Ovary (tissue), 9 donors: Measurements from ENCODE around the gene OR2A12. TPM values are rescaled to one million over a fixed set of nuclear protein-coding genes. Genes with fewer than 3 reads are reported as not detected.

Source experiments
- DNase-seq, 5 donors: peaks; one replicate each; pipeline ENCODE4 v3.0.0-alpha.2; 2019 to 2020
- H3K27ac ChIP-seq, 2 donors: fragments of 200-600 bp; one replicate each; pipeline versions ENCODE4 v1.5.1 to v1.8.0; 2019 to 2022
- H3K27me3 ChIP-seq: fragments of 200-600 bp; one replicate; pipeline ENCODE4 v1.8.0; 2022
- H3K36me3 ChIP-seq: fragments of 200-600 bp; sonication (generic); one replicate; pipeline ENCODE4 v1.5.1; 2019
- H3K4me1 ChIP-seq: one replicate; pipeline ENCODE4 v1.8.1; 2013; ENCODE audit warnings: mild to moderate bottlenecking, moderate library complexity; ENCODE audit not compliant: insufficient read depth
- H3K4me3 ChIP-seq: fragments of 200-600 bp; sonication (generic); one replicate; pipeline ENCODE4 v1.5.1; 2017
- H3K9me3 ChIP-seq, 2 donors: fragments of 200-600 bp in 1 of 2; sonication (generic) in 1 of 2; one replicate each; pipeline versions ENCODE4 v1.5.1 to v1.8.1; 2013 to 2019; ENCODE audit warnings: mild to moderate bottlenecking in 1 of 2, moderate library complexity in 1 of 2
- CTCF ChIP-seq, 3 donors: fragments of 450-650 bp in 2 of 3; fragments of 200-600 bp in 1 of 3; IDR thresholded peaks; one replicate each; pipeline versions ENCODE4 v1.5.1 to v1.8.0; 2016 to 2022; ENCODE audit warnings: antibody characterized with exemption in 3 of 3, mild to moderate bottlenecking in 1 of 3
- EP300 ChIP-seq: sonication (generic); formaldehyde crosslinking; IDR thresholded peaks from one replicate; pipeline ENCODE4 v1.6.1; 2017; ENCODE audit warnings: antibody characterized with exemption
- POLR2A ChIP-seq: fragments of 450-650 bp; IDR thresholded peaks from one replicate; pipeline ENCODE4 v1.6.1; 2017; ENCODE audit warnings: antibody characterized with exemption, mild to moderate bottlenecking, moderate library complexity
- WGBS, 3 donors: extraction: QIAGEN DNeasy Blood & Tissue Kit in 1 of 3; methylation state at CpG; one replicate each; pipeline versions ENCODE4 v1.1.5 to v1.1.7; 2013 to 2017; 5-methylcytosine and 5-hydroxymethylcytosine counted together
- intact Hi-C, 4 donors: fragments of 100-400 bp; cut with DNase I; formaldehyde crosslinking; loops; one replicate each; pipeline versions ENCODE4 v1.11.0 to v1.15.1; 2022 to 2023
- polyA plus RNA-seq, 2 donors: library from polyadenylated mRNA; stranded (reverse); fragments of 200-250 nt in 1 of 2; fragments of 350-450 nt in 1 of 2; fragmentation: Illumina TruSeq in 1 of 2; extraction: RNeasy Lipid Tissue Mini Kit (QIAGEN cat#74804) in 1 of 2; gene quantifications; one replicate each; pipeline ENCODE4 v1.2.3, GENCODE V29; 2013 to 2014
- total RNA-seq, 7 donors: library from RNA; depleted of rRNA in 2 of 7; stranded (reverse); fragments of >200 nt in 2 of 7; fragmentation: NEBNext Ultra II Directional in 3 of 7; extraction: Animal tissue kit (Norgen Biotek cat#: 25700) in 3 of 7; gene quantifications; one replicate each; pipeline versions ENCODE4 v1.1.0 to v1.2.4, GENCODE V29; 2016 to 2023
- donor health status: DM: no; HTN: no; CAD: no; lungs with moderate emphysema.
- donor health status: DM: no; HTN: no; CAD: no.
- donor health status: Bipolar disorder and iron deficiency.
- donor health status: DM: yes; HTN: yes; CAD: no.
- donor health status: DM: no; HTN: no; CAD: no.
- donor health status: DM: yes; HTN: yes; CAD: no.

The OR2A12 gene
- total and polyA plus RNA-seq, 9 donors, result not detected

GRCh38 chr7:144132262-144132661 lies 46.2 kb downstream of the OR2A12 start:
- TF ChIP-seq CTCF (IDR thresholded peaks at IDR 0.05) (no peak), EP300 (no peak), POLR2A (no peak)
- intact Hi-C loops, result no loop called here
- Histone ChIP-seq H3K4me1 (no peaks in the 10 kb centered on the region), H3K9me3 (no peaks in the 10 kb centered on the region), H3K4me3 (no peak overlapping the region), H3K27ac (no peak overlapping the region), H3K27me3 (no peaks in the 10 kb centered on the region), H3K36me3 (no peaks in the 10 kb centered on the region)
- 62 to 67% (median 65%) methylated on average over 3 of the region's 3 CpGs for WGBS, 3 donors
- no peak for DNase-seq

GRCh38 chr7:144133307-144133706 lies 47.2 kb downstream of the OR2A12 start:
- Histone ChIP-seq H3K9me3 (no peaks in the 10 kb centered on the region), H3K27me3 (no peaks in the 10 kb centered on the region), H3K4me3 (no peak overlapping the region), H3K4me1 (no peaks in the 10 kb centered on the region), H3K36me3 (no peaks in the 10 kb centered on the region), H3K27ac (no peak overlapping the region)
- WGBS, 3 donors, result 74 to 82% (median 76%) methylated on average over 6 of the region's 6 CpGs
- DNase-seq, result no peak
- no peak for TF ChIP-seq EP300
- no peak for TF ChIP-seq POLR2A
- TF ChIP-seq CTCF (IDR thresholded peaks at IDR 0.05), result no peak
- intact Hi-C loops, result no loop called here

GRCh38 chr7:144134116-144134515 lies 48.0 kb downstream of the OR2A12 start:
- H3K9me3 ChIP-seq, result no peaks in the 10 kb centered on the region
- H3K27me3 ChIP-seq, result no peaks in the 10 kb centered on the region
- 74 to 86% (median 79%) methylated on average over 1 of the region's 1 CpG for WGBS, 3 donors
- DNase-seq, result no peak
- TF ChIP-seq CTCF (IDR thresholded peaks at IDR 0.05), result no peak
- TF ChIP-seq POLR2A, result no peak
- intact Hi-C loops, result no loop called here
- H3K4me1 ChIP-seq, result no peaks in the 10 kb centered on the region
- H3K27ac ChIP-seq, result no peak overlapping the region
- no peaks in the 10 kb centered on the region for H3K36me3 ChIP-seq
- no peak overlapping the region for H3K4me3 ChIP-seq

- TF ChIP-seq POLR2A (no peak), CTCF (IDR thresholded peaks at IDR 0.05) (no peak), EP300 (no peak)
- 48 to 66% (median 60%) methylated on average over 1 of the region's 1 CpG for WGBS, 3 donors
- H3K27ac ChIP-seq, result no peak overlapping the region
- intact Hi-C loops, result no loop called here
- no peaks in the 10 kb centered on the region for H3K27me3 ChIP-seq
- no peaks in the 10 kb centered on the region for H3K9me3 ChIP-seq
- H3K4me1 ChIP-seq, result no peaks in the 10 kb centered on the region
- no peak overlapping the region for H3K4me3 ChIP-seq
- no peak for DNase-seq
- no peaks in the 10 kb centered on the region for H3K36me3 ChIP-seq
These were observed 51.4 kb downstream of the OR2A12 start for GRCh38 chr7:144137501-144137900.

GRCh38 chr7:144142187-144142586 lies 56.1 kb downstream of the OR2A12 start:
- Histone ChIP-seq H3K9me3 (no peaks in the 10 kb centered on the region), H3K36me3 (no peaks in the 10 kb centered on the region), H3K4me1 (no peaks in the 10 kb centered on the region), H3K27me3 (no peaks in the 10 kb centered on the region), H3K4me3 (no peak overlapping the region), H3K27ac (no peak overlapping the region)
- intact Hi-C loops, result no loop called here
- TF ChIP-seq CTCF (IDR thresholded peaks at IDR 0.05), result no peak
- no peak for TF ChIP-seq EP300
- no peak for TF ChIP-seq POLR2A
- DNase-seq, result no peak
- WGBS, 3 donors, result 82 to 87% (median 83%) methylated on average over 3 of the region's 3 CpGs
